Medulla oblongata (tissue), 1 donor: ENCODE measurements around the gene OTOP3.

ENCODE experiments used
- DNase-seq: peaks from one replicate; pipeline ENCODE4 v3.0.0-alpha.2; 2015; ENCODE audit errors: extremely low spot score

OTOP3 gene

GRCh38 chr17:74939534-74939933 lies 3.8 kb downstream of the OTOP3 start:
- DNase-seq, result no peak

- no peak for DNase-seq
These were observed 5.5 kb downstream of the OTOP3 start for GRCh38 chr17:74941128-74941725.

GRCh38 chr17:74943808-74944522 lies 8.3 kb downstream of the OTOP3 start:
- DNase-seq, result no peak

GRCh38 chr17:74945543-74945942 lies 9.8 kb downstream of the OTOP3 start:
- no peak for DNase-seq

- no peak for DNase-seq
These were observed 10.9 kb downstream of the OTOP3 start for GRCh38 chr17:74946641-74947040.

- no peak for DNase-seq
These were observed 11.5 kb downstream of the OTOP3 start for GRCh38 chr17:74947041-74947754.

- DNase-seq, result no peak
These were observed 13.9 kb downstream of the OTOP3 start for GRCh38 chr17:74949455-74950115.

GRCh38 chr17:74950207-74950606 lies 14.5 kb downstream of the OTOP3 start:
- no peak for DNase-seq

GRCh38 chr17:74951065-74951464 lies 15.4 kb downstream of the OTOP3 start:
- no peak for DNase-seq

- no peak for DNase-seq
These were observed 16.2 kb downstream of the OTOP3 start for GRCh38 chr17:74951680-74952421.

- DNase-seq, result no peak
These were observed 16.9 kb downstream of the OTOP3 start for GRCh38 chr17:74952431-74953133.

GRCh38 chr17:74953134-74953687 lies 17.5 kb downstream of the OTOP3 start:
- no peak for DNase-seq

GRCh38 chr17:74954115-74954514 lies 18.4 kb downstream of the OTOP3 start:
- no peak for DNase-seq

GRCh38 chr17:74954665-74955421 lies 19.1 kb downstream of the OTOP3 start:
- DNase-seq, result no peak

- no peak for DNase-seq
These were observed 20.4 kb downstream of the OTOP3 start for GRCh38 chr17:74956093-74956492.

GRCh38 chr17:74957935-74958740 lies 22.4 kb downstream of the OTOP3 start:
- peak; percentile 49 for DNase-seq

- no peak for DNase-seq
These were observed 24.3 kb downstream of the OTOP3 start for GRCh38 chr17:74959826-74960515.

GRCh38 chr17:74960570-74961342 lies 25.1 kb downstream of the OTOP3 start:
- no peak for DNase-seq
